K562 (cell line): Measurements from ENCODE around the gene LAMB3. TPM values are rescaled to one million over a fixed set of nuclear protein-coding genes. Genes with fewer than 3 reads are reported as not detected.
A peak's percentile ranks its signal among the peaks of the same experiment; 100 is the strongest.

ENCODE experiments used
- CEBPZ ChIP-seq: fragments of 150-350 bp; IDR thresholded peaks from 2 replicates; pipeline ENCODE4 v1.6.1; 2014; ENCODE audit warnings: low read depth, mild to moderate bottlenecking, low read length, borderline replicate concordance
- ELF1 ChIP-seq: fragments of 200-800 bp; sonication (Bioruptor generic); IDR thresholded peaks from 2 replicates; pipeline ENCODE4 v1.6.1; 2016; ENCODE audit warnings: missing genetic modification characterization, missing compliant biosample characterization
- ETS1 ChIP-seq: conservative IDR thresholded peaks from 2 replicates; pipeline ENCODE4 v1.6.1; 2011; ENCODE audit warnings: low read depth, mild to moderate bottlenecking, low read length; ENCODE audit not compliant: control insufficient read depth
- GMEB1 ChIP-seq: fragments of 250-450 bp; sonication (Bioruptor Pico); IDR thresholded peaks from 2 replicates; pipeline ENCODE4 v1.4.0; 2020; ENCODE audit warnings: mild to moderate bottlenecking
- KDM1A ChIP-seq, 2 experiments: fragments of 450-650 bp; IDR thresholded peaks; 2 replicates each; pipeline ENCODE4 v1.6.1; 2016; ENCODE audit warnings: mild to moderate bottlenecking in 2 of 2
- KDM5B ChIP-seq: fragments of 200-600 bp; sonication (generic); IDR thresholded peaks from 2 replicates; pipeline ENCODE4 v1.6.1; 2012; ENCODE audit warnings: low read depth, mild to moderate bottlenecking, moderate library complexity, low read length, control low read depth, inconsistent platforms; ENCODE audit not compliant: insufficient replicate concordance
- MIER1 ChIP-seq: fragments of 450-650 bp; IDR thresholded peaks from 2 replicates; pipeline ENCODE4 v1.6.1; 2016; ENCODE audit warnings: antibody characterized with exemption, mild to moderate bottlenecking, low read depth
- PPARD ChIP-seq: fragments of 250-450 bp; sonication (Bioruptor Pico); IDR thresholded peaks from 2 replicates; pipeline ENCODE4 v1.8.0; 2022; ENCODE audit warnings: inconsistent platforms, mild to moderate bottlenecking, moderate library complexity
- RAD21 ChIP-seq, 2 experiments: fragments of 250-450 bp in 1 of 2; fragments of 450-650 bp in 1 of 2; sonication (Bioruptor Pico) in 1 of 2; formaldehyde crosslinking in 1 of 2; IDR thresholded peaks in 1 of 2; conservative IDR thresholded peaks in 1 of 2; 2 replicates each; pipeline versions ENCODE4 v1.4.0 to v1.8.0; 2020 to 2022; ENCODE audit warnings: mild to moderate bottlenecking in 2 of 2, moderate library complexity in 1 of 2
- SAFB2 ChIP-seq: fragments of 200-400 bp; formaldehyde crosslinking; IDR thresholded peaks from 2 replicates; pipeline ENCODE4 v1.6.1; 2018; ENCODE audit warnings: borderline replicate concordance, low read length, low read depth, moderate library complexity; ENCODE audit not compliant: severe bottlenecking
- VEZF1 ChIP-seq: fragments of 200-800 bp; sonication (Bioruptor generic); IDR thresholded peaks from 2 replicates; pipeline ENCODE4 v1.6.1; 2017; ENCODE audit warnings: missing genetic modification characterization, missing compliant biosample characterization
- ZNF124 ChIP-seq: sonication (generic); formaldehyde crosslinking; IDR thresholded peaks from 2 replicates; pipeline ENCODE4 v1.8.1; 2022; ENCODE audit warnings: missing genetic modification reagents
- ZNF239 ChIP-seq: fragments of 250-450 bp; sonication (Bioruptor Pico); IDR thresholded peaks from 2 replicates; pipeline ENCODE4 v1.4.0; 2020; ENCODE audit warnings: mild to moderate bottlenecking
- ZNF277 ChIP-seq: fragments of 250-450 bp; sonication (Bioruptor Pico); IDR thresholded peaks from 2 replicates; pipeline ENCODE4 v1.8.0; 2022; ENCODE audit warnings: inconsistent platforms, mild to moderate bottlenecking, moderate library complexity, borderline replicate concordance
- ZNF444 ChIP-seq: fragments of 250-450 bp; sonication (Bioruptor Pico); IDR thresholded peaks from 2 replicates; pipeline ENCODE4 v1.4.0; 2020; ENCODE audit warnings: mild to moderate bottlenecking, moderate library complexity
- polyA plus RNA-seq, 8 experiments: library from polyadenylated mRNA; depleted of rRNA in 4 of 8; stranded (reverse) in 5 of 8; unstranded in 3 of 8; fragments of >200 nt; fragmentation: Nextera tagmentation in 2 of 8; fragmentation: Illumina TruSeq in 1 of 8; extraction: Ambion mirVana in 2 of 8; extraction: Trizol in 1 of 8; gene quantifications; 2 replicates each; pipeline versions ENCODE4 v1.2.1 to v1.2.3, GENCODE V29; 2011 to 2014; ENCODE audit warnings: inconsistent platforms in 1 of 8, missing spikeins in 1 of 8
- total RNA-seq, 7 experiments: library from RNA; depleted of rRNA in 6 of 7; stranded (reverse); fragments of >200 nt in 6 of 7; fragmentation: Illumina TruSeq in 2 of 7; extraction: Trizol in 2 of 7; gene quantifications; 2 replicates each; pipeline versions ENCODE4 v1.2.1 to v1.2.3, GENCODE V29; 2011 to 2021; ENCODE audit warnings: low replicate concordance in 1 of 7

The LAMB3 gene
- total and polyA plus RNA-seq, 9 of the 15 experiments (the other 6 are each of a cell fraction or from before 2014, with no cell fraction given) = 0.08 to 1.3 (median 0.91) TPM

GRCh38 chr1:209648931-209649776 is 3.1 kb downstream of the LAMB3 start (continued):
- TF ChIP-seq ETS1 = no peak
- no peak for TF ChIP-seq KDM5B
- peak; percentile 16; the same call in 1 of the 2 replicates for TF ChIP-seq VEZF1 (CRISPR knock-in tag)
- TF ChIP-seq ZNF444 (CRISPR knock-in tag) = no peak
- TF ChIP-seq CEBPZ = no peak
- no peak for TF ChIP-seq GMEB1 (CRISPR knock-in tag)
- TF ChIP-seq PPARD (CRISPR knock-in tag) = no peak
- TF ChIP-seq RAD21 (CRISPR knock-in tag; conservative IDR thresholded peaks at IDR 0.05 in 1 of 2, IDR thresholded peaks at IDR 0.05 in 1 of 2) = no peak
- TF ChIP-seq KDM1A (IDR thresholded peaks at IDR 0.05) = peak; percentile 41 to 51; a peak in 2 of 4 replicates
- TF ChIP-seq ELF1 (tag) = peak; percentile 32; the same call in 1 of the 2 replicates
- TF ChIP-seq ZNF239 = no peak
- TF ChIP-seq ZNF124 (CRISPR knock-in tag) = no peak
- no peak for TF ChIP-seq MIER1
- no peak for TF ChIP-seq ZNF277
- no peak for TF ChIP-seq SAFB2
